Measurements from ENCODE around the gene AAK1. TPM values are rescaled to one million over a fixed set of nuclear protein-coding genes. Genes with fewer than 3 reads are reported as not detected.

The AAK1 gene
- total RNA-seq, 1 experiment from 2014 or later, result 35.6 TPM

DNA sequence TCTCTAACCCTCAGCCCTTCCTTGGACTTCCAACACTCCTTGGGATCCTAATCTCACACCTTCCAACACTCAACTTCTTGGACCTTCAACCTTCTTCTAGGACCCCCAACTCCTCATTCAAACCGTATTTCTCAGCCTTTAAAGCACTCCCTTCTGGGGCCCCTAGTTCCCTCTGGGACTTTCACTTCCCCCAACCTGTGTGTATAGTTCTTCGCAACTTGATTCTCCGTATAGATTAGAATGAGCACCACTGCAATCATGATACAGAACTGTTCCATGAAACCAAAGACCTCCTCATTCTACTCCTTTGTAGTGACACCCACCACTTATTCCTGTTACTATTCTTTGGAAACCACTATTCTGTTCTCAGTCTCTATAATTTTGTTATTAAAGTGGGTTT, 144.3 kb downstream of the AAK1 start:
- peaks cover 20% of the 10 kb centered on the region for H3K4me1 Mint-ChIP-seq
- ATAC-seq (no peak), DNase-seq (ENCODE audit: low spot score) (no peak)
- POLR2A ChIA-PET, result no interaction called here
- TF ChIP-seq, protein P1, sequence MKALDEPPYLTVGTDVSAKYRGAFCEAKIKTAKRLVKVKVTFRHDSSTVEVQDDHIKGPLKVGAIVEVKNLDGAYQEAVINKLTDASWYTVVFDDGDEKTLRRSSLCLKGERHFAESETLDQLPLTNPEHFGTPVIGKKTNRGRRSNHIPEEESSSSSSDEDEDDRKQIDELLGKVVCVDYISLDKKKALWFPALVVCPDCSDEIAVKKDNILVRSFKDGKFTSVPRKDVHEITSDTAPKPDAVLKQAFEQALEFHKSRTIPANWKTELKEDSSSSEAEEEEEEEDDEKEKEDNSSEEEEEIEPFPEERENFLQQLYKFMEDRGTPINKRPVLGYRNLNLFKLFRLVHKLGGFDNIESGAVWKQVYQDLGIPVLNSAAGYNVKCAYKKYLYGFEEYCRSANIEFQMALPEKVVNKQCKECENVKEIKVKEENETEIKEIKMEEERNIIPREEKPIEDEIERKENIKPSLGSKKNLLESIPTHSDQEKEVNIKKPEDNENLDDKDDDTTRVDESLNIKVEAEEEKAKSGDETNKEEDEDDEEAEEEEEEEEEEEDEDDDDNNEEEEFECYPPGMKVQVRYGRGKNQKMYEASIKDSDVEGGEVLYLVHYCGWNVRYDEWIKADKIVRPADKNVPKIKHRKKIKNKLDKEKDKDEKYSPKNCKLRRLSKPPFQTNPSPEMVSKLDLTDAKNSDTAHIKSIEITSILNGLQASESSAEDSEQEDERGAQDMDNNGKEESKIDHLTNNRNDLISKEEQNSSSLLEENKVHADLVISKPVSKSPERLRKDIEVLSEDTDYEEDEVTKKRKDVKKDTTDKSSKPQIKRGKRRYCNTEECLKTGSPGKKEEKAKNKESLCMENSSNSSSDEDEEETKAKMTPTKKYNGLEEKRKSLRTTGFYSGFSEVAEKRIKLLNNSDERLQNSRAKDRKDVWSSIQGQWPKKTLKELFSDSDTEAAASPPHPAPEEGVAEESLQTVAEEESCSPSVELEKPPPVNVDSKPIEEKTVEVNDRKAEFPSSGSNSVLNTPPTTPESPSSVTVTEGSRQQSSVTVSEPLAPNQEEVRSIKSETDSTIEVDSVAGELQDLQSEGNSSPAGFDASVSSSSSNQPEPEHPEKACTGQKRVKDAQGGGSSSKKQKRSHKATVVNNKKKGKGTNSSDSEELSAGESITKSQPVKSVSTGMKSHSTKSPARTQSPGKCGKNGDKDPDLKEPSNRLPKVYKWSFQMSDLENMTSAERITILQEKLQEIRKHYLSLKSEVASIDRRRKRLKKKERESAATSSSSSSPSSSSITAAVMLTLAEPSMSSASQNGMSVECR (CRISPR knock-in tag; IDR thresholded peaks at IDR 0.05; ENCODE audit: borderline replicate concordance), result no peak
- TF ChIP-seq FOXK1 (CRISPR knock-in tag; IDR thresholded peaks at IDR 0.05), result no peak
- no peak for TF ChIP-seq NR3C1 (CRISPR knock-in tag; conservative IDR thresholded peaks at IDR 0.05; ENCODE audit: low read depth)
- no peak for TF ChIP-seq ZNF317 (CRISPR knock-in tag; IDR thresholded peaks at IDR 0.05; ENCODE audit: borderline replicate concordance, low read depth)
- no peak for TF ChIP-seq ESRRA (CRISPR knock-in tag; IDR thresholded peaks at IDR 0.05; ENCODE audit: borderline replicate concordance)
- TF ChIP-seq, protein P2, sequence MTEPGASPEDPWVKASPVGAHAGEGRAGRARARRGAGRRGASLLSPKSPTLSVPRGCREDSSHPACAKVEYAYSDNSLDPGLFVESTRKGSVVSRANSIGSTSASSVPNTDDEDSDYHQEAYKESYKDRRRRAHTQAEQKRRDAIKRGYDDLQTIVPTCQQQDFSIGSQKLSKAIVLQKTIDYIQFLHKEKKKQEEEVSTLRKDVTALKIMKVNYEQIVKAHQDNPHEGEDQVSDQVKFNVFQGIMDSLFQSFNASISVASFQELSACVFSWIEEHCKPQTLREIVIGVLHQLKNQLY (CRISPR knock-in tag; IDR thresholded peaks at IDR 0.05), result no peak
- TF ChIP-seq, protein P3, sequence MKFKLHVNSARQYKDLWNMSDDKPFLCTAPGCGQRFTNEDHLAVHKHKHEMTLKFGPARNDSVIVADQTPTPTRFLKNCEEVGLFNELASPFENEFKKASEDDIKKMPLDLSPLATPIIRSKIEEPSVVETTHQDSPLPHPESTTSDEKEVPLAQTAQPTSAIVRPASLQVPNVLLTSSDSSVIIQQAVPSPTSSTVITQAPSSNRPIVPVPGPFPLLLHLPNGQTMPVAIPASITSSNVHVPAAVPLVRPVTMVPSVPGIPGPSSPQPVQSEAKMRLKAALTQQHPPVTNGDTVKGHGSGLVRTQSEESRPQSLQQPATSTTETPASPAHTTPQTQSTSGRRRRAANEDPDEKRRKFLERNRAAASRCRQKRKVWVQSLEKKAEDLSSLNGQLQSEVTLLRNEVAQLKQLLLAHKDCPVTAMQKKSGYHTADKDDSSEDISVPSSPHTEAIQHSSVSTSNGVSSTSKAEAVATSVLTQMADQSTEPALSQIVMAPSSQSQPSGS (CRISPR knock-in tag; IDR thresholded peaks at IDR 0.05; ENCODE audit: borderline replicate concordance, low read depth), result no peak
- TF ChIP-seq, protein P4, sequence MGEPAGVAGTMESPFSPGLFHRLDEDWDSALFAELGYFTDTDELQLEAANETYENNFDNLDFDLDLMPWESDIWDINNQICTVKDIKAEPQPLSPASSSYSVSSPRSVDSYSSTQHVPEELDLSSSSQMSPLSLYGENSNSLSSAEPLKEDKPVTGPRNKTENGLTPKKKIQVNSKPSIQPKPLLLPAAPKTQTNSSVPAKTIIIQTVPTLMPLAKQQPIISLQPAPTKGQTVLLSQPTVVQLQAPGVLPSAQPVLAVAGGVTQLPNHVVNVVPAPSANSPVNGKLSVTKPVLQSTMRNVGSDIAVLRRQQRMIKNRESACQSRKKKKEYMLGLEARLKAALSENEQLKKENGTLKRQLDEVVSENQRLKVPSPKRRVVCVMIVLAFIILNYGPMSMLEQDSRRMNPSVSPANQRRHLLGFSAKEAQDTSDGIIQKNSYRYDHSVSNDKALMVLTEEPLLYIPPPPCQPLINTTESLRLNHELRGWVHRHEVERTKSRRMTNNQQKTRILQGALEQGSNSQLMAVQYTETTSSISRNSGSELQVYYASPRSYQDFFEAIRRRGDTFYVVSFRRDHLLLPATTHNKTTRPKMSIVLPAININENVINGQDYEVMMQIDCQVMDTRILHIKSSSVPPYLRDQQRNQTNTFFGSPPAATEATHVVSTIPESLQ (CRISPR knock-in tag; IDR thresholded peaks at IDR 0.05), result no peak
- TF ChIP-seq, protein P5, sequence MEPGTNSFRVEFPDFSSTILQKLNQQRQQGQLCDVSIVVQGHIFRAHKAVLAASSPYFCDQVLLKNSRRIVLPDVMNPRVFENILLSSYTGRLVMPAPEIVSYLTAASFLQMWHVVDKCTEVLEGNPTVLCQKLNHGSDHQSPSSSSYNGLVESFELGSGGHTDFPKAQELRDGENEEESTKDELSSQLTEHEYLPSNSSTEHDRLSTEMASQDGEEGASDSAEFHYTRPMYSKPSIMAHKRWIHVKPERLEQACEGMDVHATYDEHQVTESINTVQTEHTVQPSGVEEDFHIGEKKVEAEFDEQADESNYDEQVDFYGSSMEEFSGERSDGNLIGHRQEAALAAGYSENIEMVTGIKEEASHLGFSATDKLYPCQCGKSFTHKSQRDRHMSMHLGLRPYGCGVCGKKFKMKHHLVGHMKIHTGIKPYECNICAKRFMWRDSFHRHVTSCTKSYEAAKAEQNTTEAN (CRISPR knock-in tag; IDR thresholded peaks at IDR 0.05), result no peak
- TF ChIP-seq, protein P6, sequence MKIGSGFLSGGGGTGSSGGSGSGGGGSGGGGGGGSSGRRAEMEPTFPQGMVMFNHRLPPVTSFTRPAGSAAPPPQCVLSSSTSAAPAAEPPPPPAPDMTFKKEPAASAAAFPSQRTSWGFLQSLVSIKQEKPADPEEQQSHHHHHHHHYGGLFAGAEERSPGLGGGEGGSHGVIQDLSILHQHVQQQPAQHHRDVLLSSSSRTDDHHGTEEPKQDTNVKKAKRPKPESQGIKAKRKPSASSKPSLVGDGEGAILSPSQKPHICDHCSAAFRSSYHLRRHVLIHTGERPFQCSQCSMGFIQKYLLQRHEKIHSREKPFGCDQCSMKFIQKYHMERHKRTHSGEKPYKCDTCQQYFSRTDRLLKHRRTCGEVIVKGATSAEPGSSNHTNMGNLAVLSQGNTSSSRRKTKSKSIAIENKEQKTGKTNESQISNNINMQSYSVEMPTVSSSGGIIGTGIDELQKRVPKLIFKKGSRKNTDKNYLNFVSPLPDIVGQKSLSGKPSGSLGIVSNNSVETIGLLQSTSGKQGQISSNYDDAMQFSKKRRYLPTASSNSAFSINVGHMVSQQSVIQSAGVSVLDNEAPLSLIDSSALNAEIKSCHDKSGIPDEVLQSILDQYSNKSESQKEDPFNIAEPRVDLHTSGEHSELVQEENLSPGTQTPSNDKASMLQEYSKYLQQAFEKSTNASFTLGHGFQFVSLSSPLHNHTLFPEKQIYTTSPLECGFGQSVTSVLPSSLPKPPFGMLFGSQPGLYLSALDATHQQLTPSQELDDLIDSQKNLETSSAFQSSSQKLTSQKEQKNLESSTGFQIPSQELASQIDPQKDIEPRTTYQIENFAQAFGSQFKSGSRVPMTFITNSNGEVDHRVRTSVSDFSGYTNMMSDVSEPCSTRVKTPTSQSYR (CRISPR knock-in tag; IDR thresholded peaks at IDR 0.05), result no peak
- H3K27me3 Mint-ChIP-seq (ENCODE audit: low read depth), result no peaks in the 10 kb centered on the region
- H3K36me3 Mint-ChIP-seq, result no peaks in the 10 kb centered on the region
- H3K4me3 Mint-ChIP-seq, result no peak overlapping the region
- H3K27ac Mint-ChIP-seq, result peak overlapping the region; percentile 14; the same call in 1 of the 2 replicates
- CTCF ChIA-PET, result no interaction called here
- no peaks in the 10 kb centered on the region for H3K9me3 Mint-ChIP-seq

DNA sequence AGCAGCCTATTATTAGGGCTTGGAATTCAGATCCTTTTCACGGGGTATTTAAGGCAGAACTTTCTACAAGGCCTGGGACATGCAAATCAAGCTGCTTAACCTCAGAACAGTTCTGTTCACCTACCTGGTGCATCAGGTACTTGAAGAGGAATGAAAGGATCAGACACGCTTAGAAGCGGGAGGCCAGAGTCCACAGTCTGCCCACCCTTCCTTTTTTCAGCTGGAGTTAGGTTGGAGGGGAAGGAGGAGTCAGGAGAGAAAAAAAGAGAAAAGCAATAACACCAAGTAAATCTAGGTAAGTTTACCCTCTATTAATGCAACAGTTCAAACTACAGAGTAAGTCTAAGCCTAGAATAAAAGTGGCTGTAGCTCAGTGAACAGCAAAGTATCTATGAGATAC, 147.7 kb downstream of the AAK1 start:
- DNase-seq (ENCODE audit: low spot score) (no peak), ATAC-seq (no peak)
- ChIA-PET CTCF (interaction anchor here (1.5 kb wide), 1 partner anchor 59 kb away, joined by 3 read pairs; the partner anchor contains the start of gene NFU1), POLR2A (interaction anchor here (0.6 to 0.7 kb wide), 3 partner anchors 30 to 182 kb away, joined by 3 to 6 read pairs (median 4); no protein-coding TSS in a partner anchor)
- H3K4me3 Mint-ChIP-seq, result no peak overlapping the region
- no peaks in the 10 kb centered on the region for H3K27me3 Mint-ChIP-seq (ENCODE audit: low read depth)
- no peaks in the 10 kb centered on the region for H3K36me3 Mint-ChIP-seq
- H3K27ac Mint-ChIP-seq, result no peak overlapping the region
- TF ChIP-seq CREM (CRISPR knock-in tag; IDR thresholded peaks at IDR 0.05), result no peak
- no peak for TF ChIP-seq SMAD4 (CRISPR knock-in tag; IDR thresholded peaks at IDR 0.05)
- peaks cover 11% of the 10 kb centered on the region for H3K4me1 Mint-ChIP-seq
- no peaks in the 10 kb centered on the region for H3K9me3 Mint-ChIP-seq
